ENCODE measurements around the gene SYTL2. TPM values are rescaled to one million over a fixed set of nuclear protein-coding genes. Genes with fewer than 3 reads are reported as not detected.

The SYTL2 gene
- total RNA-seq, 1 donor from 2014 or later: 17.4 TPM

DNA sequence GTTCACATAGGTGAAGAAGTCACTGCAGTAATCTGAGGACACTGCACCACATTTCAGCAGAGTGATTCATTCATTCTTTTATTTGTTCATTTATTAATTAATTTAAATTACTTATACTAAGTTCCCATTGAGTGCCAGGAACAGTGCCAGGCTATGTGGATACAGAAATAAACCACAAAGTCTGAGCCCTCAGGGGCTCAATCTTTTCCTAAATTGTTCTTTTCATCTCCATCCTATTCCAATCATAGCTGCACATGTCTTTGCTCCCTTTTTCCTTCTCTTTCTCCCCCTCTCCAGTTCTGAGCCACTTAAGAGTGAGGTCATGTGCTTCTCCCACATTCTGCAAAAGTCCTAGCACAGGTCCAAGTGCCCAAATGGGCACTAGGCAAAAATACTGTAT lies 4.9 kb downstream of the SYTL2 start:
- no peak overlapping the region for H3K27ac ChIP-seq
- no peaks in the 10 kb centered on the region for H3K27me3 ChIP-seq
- no peak overlapping the region for H3K4me3 ChIP-seq
- no peaks in the 10 kb centered on the region for H3K36me3 ChIP-seq
- no peak for DNase-seq (ENCODE audit: extremely low spot score in 2 of 2)
- peaks cover 7% of the 10 kb centered on the region for H3K4me1 ChIP-seq
- TF ChIP-seq POLR2A (IDR thresholded peaks at IDR 0.05) (no peak), POLR2AphosphoS5 (IDR thresholded peaks at IDR 0.05; ENCODE audit: insufficient read depth in 1 of 2, low read depth in 1 of 2) (no peak)
- TF ChIP-seq, protein P1, sequence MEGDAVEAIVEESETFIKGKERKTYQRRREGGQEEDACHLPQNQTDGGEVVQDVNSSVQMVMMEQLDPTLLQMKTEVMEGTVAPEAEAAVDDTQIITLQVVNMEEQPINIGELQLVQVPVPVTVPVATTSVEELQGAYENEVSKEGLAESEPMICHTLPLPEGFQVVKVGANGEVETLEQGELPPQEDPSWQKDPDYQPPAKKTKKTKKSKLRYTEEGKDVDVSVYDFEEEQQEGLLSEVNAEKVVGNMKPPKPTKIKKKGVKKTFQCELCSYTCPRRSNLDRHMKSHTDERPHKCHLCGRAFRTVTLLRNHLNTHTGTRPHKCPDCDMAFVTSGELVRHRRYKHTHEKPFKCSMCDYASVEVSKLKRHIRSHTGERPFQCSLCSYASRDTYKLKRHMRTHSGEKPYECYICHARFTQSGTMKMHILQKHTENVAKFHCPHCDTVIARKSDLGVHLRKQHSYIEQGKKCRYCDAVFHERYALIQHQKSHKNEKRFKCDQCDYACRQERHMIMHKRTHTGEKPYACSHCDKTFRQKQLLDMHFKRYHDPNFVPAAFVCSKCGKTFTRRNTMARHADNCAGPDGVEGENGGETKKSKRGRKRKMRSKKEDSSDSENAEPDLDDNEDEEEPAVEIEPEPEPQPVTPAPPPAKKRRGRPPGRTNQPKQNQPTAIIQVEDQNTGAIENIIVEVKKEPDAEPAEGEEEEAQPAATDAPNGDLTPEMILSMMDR (IDR thresholded peaks at IDR 0.05): no peak
- intact Hi-C loops (cut with DNase I): no loop called here
- no peaks in the 10 kb centered on the region for H3K9me3 ChIP-seq

DNA sequence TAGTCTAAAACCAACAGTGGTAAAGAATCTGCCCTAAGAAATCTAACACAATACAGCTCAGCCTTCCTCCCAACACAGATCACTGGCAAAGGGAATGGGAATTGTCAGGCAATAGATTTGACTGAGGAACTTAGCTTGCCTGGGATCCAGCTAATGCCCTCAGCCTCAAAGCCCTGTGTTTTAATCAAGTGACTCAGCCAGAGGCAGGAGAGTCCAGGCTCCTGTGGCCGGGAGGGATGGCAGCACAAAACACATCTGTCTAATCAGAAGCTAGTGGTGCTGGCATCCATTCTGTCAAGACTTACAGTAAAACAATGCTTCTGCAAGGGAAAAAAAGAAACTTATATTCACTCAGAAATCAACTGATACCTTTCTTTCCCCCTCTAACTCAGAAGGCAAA lies 5.6 kb downstream of the SYTL2 start:
- Histone ChIP-seq H3K27me3 (no peaks in the 10 kb centered on the region), H3K4me3 (no peak overlapping the region), H3K27ac (no peak overlapping the region), H3K9me3 (no peaks in the 10 kb centered on the region), H3K36me3 (no peaks in the 10 kb centered on the region), H3K4me1 (peaks cover 2% of the 10 kb centered on the region)
- intact Hi-C loops (cut with DNase I): no loop called here
- TF ChIP-seq, protein P1 (IDR thresholded peaks at IDR 0.05): no peak
- no peak for TF ChIP-seq POLR2A (IDR thresholded peaks at IDR 0.05)
- no peak for TF ChIP-seq POLR2AphosphoS5 (IDR thresholded peaks at IDR 0.05; ENCODE audit: insufficient read depth in 1 of 2, low read depth in 1 of 2)
- DNase-seq (ENCODE audit: extremely low spot score in 2 of 2): no peak

DNA sequence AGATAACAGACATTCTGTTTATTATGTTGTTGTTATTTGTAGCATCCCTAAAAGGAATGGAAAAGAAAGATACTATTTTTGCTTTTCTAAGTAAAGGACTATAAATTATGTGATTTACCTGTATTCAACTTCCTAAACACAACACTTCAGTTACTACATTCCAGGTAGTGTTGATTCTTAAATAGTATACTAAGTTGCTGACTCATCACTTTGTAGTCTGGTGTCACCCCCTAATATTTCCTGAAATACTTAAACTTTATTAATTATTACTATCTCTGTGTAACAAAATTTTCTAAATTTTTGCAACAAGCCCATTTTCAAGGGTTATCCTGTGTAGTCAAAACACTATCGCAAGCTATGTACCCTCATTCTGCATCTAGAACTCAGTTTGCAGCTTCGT lies 7.0 kb downstream of the SYTL2 start:
- H3K27ac ChIP-seq: no peak overlapping the region
- intact Hi-C loops (cut with DNase I): no loop called here
- no peak overlapping the region for H3K4me3 ChIP-seq
- H3K9me3 ChIP-seq: no peaks in the 10 kb centered on the region
- DNase-seq (ENCODE audit: extremely low spot score in 2 of 2): no peak
- H3K36me3 ChIP-seq: no peaks in the 10 kb centered on the region
- H3K27me3 ChIP-seq: no peaks in the 10 kb centered on the region
- TF ChIP-seq POLR2A (IDR thresholded peaks at IDR 0.05) (no peak), POLR2AphosphoS5 (IDR thresholded peaks at IDR 0.05; ENCODE audit: insufficient read depth in 1 of 2, low read depth in 1 of 2) (no peak)
- TF ChIP-seq, protein P1 (IDR thresholded peaks at IDR 0.05): no peak
- H3K4me1 ChIP-seq: no peaks in the 10 kb centered on the region

DNA sequence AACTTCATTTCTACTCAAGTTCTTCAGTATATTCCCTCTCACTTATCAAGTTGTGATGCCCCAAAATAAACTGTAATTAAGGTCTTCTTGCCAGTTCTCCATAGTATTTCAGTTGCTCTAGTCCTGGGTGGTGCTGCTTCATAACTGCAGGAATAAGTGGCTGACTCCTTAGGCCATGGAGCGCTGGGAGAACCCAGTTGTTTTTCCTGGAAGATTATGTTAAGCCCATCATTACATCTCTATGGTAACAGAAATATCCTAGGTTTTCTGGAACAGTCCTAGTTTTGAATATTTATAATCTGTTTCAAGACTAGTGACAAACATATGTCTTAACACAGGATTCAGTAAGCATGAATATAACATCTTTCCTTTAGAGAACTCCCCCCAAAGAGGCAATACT lies 7.6 kb downstream of the SYTL2 start:
- TF ChIP-seq POLR2A (IDR thresholded peaks at IDR 0.05) (no peak), POLR2AphosphoS5 (IDR thresholded peaks at IDR 0.05; ENCODE audit: insufficient read depth in 1 of 2, low read depth in 1 of 2) (no peak)
- TF ChIP-seq, protein P1 (IDR thresholded peaks at IDR 0.05): no peak
- Histone ChIP-seq H3K4me1 (no peaks in the 10 kb centered on the region), H3K27me3 (no peaks in the 10 kb centered on the region), H3K27ac (no peak overlapping the region), H3K9me3 (no peaks in the 10 kb centered on the region), H3K36me3 (no peaks in the 10 kb centered on the region), H3K4me3 (no peak overlapping the region)
- DNase-seq (ENCODE audit: extremely low spot score in 2 of 2): no peak
- intact Hi-C loops (cut with DNase I): no loop called here

DNA sequence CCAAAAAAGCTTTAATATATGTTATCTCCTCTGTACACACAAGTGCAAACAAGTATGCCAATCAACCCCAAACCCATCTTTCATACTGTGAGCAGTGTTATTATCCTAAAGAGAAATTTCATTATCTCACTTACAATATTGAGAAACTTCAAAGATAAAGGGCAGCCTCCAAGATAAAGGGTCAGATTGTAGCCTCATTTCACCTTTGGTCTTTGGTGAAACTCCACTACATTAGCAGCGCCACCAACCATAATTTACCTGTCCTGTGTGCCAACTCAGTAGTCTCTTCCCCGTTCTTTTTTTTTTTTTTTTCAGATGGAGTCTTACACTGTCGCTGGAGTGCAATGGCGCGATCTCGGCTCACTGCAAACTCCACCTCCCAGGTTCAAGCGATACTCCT lies 9.4 kb downstream of the SYTL2 start:
- intact Hi-C loops (cut with DNase I): no loop called here
- no peak for TF ChIP-seq POLR2AphosphoS5 (IDR thresholded peaks at IDR 0.05; ENCODE audit: insufficient read depth in 1 of 2, low read depth in 1 of 2)
- TF ChIP-seq, protein P1 (IDR thresholded peaks at IDR 0.05): no peak
- no peak for TF ChIP-seq POLR2A (IDR thresholded peaks at IDR 0.05)

More for the DNA sequence above, 9.4 kb downstream of the SYTL2 start:
- no peak for DNase-seq (ENCODE audit: extremely low spot score in 2 of 2)
- Histone ChIP-seq H3K27me3 (no peaks in the 10 kb centered on the region), H3K27ac (no peak overlapping the region), H3K9me3 (no peaks in the 10 kb centered on the region), H3K36me3 (no peaks in the 10 kb centered on the region), H3K4me1 (no peaks in the 10 kb centered on the region), H3K4me3 (no peak overlapping the region)

Measured in vagina (tissue), 2 donors.